Stimulated activated CD8-positive, alpha-beta memory T cell treated with anti-CD3 and anti-CD28 coated beads, Interleukin-4, amount 100 ng/mL, for 4 hours (primary cell): ENCODE measurements around the gene BDKRB1.
"Not testable (repeated sequence)": the region's sequence is repeated elsewhere in the genome, so short reads cannot be mapped to it uniquely, and the experiment has no call there.

ENCODE experiments used
- DNase-seq, 2 donors: peaks; one replicate each; pipeline ENCODE4 v3.0.0-alpha.2; 2020; ENCODE audit warnings: low read depth in 2 of 2, low spot score in 1 of 2

The BDKRB1 gene

DNA sequence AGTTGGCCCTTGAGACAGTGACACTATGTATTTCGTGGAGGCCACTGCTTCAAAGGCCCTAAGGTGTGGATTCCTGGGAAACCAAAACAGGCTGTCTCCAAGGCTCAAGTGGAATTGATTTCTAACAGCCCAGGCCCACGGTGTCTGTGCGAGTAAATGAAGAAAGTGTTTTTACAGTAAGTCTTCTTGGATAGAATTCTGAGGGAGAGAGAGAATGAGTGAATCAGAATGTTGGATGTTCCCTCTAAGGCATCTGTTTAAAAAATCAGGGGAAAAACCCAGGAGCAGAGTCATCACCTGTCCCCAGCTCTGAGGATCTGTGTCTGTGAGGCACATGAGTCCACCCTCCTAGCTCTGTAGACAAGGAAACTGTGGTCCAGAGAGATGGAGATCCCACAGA is 22.3 kb upstream of the BDKRB1 start:
- no peak for DNase-seq

DNA sequence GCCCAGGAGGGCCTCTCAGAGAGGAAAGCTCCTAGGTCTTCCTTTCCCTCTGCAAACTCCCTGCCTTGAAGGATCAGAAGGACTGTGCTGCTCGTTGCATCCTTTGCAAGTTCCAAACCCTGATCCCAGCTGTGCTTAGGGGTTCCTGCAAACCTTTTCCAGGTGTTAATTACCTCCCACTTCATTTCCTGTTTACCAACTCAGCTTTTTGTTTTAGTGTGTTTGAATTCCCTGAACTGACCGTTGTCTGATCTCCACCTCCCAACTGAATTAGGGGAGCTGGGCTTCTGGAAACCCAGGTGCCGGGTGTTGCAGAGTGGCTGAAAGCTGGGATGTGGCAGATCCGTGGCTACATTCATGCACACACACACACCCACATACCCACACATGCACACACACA is 20.6 kb upstream of the BDKRB1 start:
- no peak for DNase-seq

DNA sequence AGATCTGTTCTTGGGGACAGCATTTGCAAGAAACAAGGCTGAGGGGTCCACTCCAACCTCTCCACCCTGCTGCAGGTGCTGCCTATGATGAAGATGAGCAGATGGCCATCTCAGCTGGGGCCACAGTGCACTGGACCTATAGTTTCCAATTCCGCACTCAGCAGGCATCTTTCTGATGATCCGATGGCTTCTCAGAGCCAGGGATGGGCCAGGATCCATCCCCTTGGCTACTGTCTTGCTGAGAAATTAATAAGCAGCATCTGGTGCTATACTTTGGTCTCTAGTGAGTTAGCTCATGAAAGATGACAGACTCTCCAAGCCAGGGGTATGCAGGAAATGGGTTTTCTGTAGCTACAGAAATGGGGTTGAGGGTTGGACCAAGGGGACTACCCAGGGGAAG is 18.4 kb upstream of the BDKRB1 start:
- no peak for DNase-seq

DNA sequence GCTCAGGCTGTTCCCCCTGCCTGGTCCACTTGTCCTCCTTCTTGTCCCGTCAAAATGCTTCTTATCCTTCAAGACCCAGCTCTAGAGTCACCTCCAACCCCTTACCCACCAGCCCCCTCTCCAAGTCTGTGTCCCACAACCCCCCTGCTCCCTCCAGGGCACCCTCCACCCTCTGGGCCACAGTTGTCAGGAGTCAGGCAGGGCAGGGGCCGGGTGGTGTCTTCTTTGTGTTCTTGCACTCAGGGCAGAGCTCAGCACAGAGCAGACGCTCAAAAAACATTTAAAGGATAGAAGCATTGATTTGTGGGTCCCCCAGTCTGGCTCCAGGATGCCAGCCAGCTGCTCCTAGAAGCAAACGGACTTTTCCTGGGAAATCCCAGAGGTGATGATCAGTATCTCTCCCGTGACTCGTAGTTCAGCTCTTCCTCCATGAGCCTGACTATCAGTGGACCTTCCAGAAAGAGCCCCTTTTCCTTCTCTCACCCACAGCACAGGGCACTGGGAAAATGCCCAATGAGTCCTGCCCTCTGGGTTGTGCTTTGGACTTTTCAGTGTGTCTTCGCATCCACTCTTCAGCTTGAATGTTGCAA is 17.2 kb upstream of the BDKRB1 start:
- DNase-seq = no peak

DNA sequence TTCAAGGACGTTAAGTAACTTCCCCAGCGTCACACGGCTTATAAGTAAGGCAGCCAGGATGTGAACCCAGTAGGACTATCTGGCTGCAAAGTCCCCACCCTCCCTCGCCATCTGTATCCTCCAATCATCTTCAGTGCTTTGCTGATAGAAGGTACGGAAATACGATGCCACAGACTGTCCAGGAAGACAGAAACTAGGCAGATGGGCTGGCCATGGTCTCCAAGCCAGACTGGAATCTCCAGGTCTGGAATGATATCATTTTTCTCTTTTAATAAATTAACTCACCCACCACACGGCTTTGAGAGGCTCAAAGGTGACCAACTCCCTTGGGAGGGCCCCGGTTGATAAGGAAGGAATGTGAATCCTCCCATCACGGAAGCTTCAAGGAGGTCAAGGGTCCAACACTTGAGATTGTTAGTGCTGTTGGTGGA is 16.3 kb upstream of the BDKRB1 start:
- DNase-seq = no peak

DNA sequence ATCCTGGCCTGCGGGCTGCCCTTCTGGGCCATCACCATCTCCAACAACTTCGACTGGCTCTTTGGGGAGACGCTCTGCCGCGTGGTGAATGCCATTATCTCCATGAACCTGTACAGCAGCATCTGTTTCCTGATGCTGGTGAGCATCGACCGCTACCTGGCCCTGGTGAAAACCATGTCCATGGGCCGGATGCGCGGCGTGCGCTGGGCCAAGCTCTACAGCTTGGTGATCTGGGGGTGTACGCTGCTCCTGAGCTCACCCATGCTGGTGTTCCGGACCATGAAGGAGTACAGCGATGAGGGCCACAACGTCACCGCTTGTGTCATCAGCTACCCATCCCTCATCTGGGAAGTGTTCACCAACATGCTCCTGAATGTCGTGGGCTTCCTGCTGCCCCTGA is 15.4 kb upstream of the BDKRB1 start:
- no peak for DNase-seq

DNA sequence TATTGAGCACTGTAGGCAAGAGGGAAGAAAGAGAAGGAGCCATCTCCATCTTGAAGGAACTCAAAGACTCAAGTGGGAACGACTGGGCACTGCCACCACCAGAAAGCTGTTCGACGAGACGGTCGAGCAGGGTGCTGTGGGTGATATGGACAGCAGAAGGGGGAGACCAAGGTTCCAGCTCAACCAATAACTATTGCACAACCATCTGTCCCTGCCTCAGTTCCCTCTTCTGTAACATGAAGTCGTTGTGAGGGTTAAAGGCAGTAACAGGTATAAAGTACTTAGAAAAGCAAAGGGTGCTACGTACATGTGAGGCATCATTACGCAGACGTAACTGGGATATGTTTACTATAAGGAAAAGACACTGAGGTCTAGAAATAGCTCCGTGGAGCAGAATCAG is 13.9 kb upstream of the BDKRB1 start:
- no peak for DNase-seq

DNA sequence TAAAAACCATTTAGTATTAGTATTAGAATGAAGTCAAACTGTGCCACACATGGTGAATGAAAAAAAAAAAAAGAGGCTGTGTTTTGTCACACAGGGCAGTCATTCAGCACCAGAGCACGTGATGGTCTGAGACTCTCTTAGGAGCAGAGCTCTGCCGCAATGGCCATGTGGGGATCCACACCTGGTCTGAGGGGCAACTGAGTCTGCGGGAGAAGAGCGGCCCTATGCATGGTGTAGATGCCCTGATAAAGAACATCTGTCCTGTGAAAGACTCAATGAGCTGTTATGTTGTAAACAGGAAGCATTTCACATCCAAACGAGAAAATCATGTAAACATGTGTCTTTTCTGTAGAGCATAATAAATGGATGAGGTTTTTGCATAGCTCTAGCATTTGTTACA is 12.2 kb upstream of the BDKRB1 start:
- DNase-seq = no peak

DNA sequence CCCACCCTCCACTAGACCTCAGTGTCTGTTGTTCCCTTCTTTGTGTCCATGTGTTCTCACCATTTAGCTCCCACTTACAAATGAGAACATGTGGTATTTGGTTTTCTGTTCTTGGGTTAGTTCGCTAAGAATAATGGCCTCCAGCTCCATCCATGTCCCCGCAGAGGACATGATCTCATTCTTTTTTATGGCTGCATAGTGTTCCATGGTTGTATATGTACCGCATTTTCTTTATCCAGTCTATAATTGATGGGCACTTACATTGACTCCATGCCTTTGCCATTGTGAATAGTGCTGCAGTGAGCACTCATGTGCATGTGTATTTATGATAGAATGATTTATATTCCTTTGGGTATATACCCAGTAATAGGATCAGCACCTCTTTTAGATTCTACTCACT is 10.9 kb upstream of the BDKRB1 start:
- not testable (repeated sequence) for DNase-seq

DNA sequence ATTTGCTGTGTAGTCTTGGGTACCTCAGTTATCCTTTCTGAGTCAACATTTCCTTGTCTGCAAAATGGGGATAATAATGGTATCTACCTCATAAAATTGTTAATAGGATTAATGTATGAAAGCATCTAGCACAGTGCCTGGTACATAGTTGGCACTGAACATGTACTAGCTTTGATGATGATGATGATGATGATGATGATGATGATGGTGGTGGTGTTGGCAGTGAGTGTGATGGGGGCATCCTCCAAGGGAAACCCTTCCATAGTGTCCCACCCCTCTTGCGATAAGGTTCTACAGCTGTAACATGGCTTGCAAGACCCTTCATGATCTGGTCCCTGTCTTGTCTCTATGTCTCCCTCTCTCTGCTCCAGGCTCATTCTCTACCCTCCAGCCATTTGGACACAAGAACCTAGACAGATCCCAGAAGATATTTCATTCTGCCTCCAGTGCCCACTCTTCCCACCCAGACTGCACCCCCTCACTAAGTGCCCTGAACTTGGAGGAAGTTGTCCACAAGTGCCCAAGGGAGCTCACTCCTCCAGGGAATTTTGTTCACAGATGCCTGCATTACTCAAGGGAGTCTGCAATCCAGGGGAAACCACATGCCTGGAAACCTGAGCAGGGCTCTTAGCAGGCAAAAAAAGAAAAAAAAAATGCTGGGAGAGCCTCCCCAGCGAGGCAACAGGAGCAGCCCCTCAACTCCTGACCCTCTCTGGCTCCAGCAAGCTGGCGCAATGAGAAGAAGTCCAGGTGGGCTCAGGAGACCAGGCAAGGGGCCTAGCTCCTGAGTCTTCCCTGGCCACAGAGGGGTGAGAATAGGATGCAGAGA is 10.1 kb upstream of the BDKRB1 start:
- DNase-seq = no peak

DNA sequence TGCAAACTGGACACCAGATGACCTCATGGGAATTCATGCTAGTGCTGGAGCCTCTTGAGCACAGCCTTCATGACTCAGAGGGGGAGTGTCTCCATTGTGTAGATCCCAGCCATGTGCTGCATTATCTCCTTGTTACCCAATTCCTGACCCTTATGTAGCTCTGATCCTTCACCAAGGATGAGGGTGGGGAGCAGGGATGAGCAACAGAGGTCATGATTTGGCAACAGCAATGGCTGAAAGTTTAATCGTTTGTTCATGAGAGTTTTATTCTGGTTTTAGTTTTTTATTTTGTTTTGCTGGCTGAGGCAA is 9.5 kb upstream of the BDKRB1 start:
- no peak for DNase-seq

DNA sequence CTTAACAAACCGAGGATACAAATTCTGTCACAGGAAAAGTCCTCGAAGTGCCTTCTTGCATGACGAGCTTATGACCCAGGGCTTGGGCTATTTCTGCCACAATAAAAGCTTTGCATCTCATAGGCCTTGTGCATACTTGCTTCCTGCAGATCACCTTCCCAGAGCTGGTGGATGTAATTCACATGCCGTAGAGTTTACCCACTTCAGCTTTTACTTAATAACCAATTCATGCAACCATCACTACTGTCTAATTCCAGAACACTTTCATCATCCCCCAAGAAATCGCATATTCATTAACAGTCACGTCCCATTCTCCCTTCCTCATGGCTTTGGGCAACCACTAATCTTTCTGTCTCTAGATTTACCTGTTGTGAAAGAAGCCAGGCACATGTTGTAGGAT is 9.0 kb upstream of the BDKRB1 start:
- no peak for DNase-seq

DNA sequence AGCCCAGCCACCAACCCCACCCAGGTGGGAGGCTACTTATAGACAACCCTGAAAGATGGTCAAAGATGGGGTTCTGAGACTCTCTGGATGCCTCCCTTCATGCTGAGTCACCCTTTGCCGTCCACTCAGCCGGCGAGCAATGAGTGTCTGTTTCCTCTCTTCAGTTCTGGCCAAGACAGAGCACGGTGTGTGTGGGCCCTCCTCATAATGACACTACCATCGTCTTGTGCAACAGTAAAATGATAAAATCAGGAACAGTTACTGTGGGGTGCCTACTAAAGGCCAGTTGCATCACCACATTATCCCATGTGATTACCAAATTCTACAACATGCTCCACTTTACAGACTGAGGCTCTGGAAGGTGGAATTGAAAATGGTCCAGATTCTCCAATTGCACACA is 7.0 kb upstream of the BDKRB1 start:
- no peak for DNase-seq

DNA sequence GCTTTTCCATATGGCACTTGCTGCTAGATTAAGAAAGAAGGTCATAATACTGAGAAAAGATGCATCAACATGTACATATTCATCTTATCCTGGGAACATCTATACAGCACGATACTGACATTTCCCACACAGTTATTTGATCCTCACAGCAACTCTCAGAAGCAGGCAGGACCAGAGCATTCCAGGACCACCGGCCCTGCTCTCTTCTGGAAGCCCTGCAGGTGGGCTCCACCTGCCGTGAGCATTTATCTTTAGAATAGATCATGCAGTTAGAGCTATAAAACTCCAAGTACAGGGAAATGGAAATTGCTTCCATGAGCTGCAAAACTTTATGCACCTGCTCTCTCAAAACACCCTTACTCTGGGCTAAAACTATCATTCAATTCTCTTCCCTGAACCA is 5.5 kb upstream of the BDKRB1 start:
- no peak for DNase-seq

DNA sequence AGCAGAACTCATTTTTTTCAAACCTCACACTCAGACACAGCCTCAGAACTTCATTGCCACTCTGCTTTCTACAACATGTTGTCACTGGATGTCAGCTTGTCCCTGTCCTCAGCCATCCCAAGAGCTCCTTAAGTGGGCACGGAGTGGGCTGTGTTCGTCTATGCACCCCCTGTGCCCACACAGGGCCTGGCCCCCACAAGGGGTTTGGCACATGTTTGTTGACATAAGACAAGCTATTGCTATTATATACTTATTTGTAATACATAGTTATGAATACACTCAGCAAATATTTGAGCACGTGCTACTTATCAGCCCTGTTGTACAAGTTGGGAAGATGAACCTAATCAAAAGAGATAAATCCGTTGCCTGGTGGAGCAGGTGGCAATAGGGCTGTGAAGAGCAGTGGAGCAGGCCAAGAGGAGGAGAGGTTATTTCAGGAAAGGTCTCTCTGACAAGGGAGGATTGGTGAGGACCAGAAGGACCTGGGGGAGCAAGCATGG is 4.3 kb upstream of the BDKRB1 start:
- DNase-seq = no peak

DNA sequence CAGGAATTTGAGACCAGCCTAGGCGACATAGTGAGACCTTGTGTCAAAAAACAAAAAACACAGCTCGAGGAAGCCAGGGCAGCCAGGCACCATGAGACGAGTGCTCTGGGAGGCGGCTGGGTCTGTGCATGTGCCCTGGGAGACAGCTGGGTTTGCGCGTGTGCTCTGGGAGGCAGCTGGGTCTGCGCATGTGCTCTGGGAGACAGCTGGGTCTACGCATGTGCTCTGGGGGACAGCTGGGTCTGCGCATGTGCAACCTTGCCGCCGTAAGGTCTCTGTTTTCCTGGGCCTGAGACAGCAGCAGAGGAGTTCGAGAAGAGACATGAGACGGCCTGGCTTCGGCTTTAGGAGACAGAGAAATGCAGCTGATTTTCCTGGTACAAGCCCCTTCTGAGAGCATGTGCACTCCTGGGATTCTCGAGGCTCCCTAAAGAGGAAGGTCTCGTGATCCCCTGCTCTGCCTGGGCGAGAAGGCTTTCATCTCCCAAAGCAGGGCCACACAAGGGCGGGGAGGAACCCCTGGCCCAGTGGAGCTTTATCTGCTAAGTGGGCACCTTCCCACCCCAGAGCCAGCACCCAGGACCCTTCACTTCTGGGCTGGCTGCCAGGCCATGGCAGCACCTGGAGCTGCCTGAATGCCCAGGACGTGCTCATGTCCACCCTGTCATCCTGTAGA is 3.5 kb upstream of the BDKRB1 start:
- no peak for DNase-seq

DNA sequence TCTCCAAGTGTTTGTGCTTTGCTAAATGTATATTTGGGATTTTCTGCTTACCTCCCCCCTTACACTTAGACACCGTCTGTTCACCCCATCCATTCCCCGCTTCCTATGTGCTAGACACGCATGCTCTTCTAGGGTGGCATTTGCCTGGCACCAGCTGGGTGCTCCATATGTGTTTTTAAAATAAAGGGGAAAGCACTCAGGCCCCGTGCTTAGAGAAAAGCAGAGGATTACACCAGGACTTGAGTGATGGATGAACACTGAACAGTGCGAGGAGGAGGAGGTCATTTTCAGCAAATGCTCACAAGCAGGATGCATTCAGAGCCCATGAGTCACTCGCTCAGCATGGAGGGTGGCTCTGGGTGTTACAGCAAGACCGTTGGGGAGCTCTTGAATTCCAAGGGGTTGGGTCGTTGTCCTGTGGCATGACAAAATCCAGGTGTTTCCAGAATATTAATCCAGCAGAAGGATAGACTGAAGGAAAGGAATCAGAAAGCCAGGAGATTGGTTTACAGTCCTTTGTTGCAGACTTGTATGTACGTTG is 2.9 kb upstream of the BDKRB1 start:
- no peak for DNase-seq

DNA sequence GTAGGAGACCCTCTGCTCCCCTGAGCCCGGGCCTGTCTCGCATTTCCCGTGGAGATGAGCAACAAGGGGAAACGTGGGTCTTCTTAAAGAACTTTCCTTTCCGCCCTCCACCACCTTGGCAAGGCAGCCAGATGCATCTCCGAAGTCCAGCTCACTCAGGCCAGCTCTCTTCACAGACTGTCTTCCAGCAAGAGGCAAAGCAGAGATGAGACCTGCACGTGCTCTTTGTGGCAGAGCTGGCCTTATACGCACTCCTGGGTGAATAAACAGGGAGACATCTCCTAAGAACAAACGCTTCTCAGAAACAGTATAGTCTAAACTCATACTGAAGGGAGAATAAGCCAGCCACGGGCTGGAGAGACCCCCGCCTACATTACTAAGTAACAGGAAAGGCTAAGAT is 1.3 kb upstream of the BDKRB1 start:
- DNase-seq = no peak

DNA sequence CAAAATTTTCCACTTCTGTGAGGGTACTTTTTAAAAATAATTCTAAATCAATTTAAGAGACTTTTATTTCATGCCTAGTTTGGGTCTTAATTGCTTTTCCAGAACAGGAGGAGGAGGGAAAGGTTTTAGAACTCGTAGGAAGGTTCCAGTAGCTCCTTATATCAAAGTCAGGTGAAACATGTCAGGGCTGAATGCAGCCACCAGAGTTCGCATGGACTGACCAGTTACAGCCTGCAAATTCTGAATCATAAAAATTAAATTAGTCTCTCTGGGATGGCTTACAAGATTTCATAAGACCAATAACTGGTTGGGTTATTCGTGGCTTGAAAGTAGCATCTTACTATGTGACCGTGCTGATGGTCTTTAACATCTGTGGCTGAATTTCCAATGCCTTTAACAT is 397 bp downstream of the BDKRB1 start:
- DNase-seq = no peak

DNA sequence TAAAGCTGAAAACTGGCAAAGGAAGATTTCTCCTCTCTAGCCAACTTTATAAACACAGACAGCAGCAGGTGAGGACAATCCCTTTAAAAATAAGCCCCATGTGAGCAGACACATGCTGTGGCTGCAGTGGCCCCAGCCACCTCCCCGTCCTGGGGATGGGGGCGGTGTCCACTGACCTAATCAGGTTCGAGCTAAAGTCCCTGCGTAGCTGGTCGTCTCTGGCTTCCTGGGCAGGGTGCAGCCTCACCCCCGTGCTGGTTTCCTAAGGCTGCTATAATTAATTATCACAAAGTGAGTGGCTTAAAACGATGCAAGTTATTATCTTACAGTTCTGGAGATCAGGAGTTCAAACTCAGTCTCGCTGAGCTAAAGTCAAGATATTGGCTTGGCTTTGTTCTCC is 1.0 kb downstream of the BDKRB1 start:
- no peak for DNase-seq

DNA sequence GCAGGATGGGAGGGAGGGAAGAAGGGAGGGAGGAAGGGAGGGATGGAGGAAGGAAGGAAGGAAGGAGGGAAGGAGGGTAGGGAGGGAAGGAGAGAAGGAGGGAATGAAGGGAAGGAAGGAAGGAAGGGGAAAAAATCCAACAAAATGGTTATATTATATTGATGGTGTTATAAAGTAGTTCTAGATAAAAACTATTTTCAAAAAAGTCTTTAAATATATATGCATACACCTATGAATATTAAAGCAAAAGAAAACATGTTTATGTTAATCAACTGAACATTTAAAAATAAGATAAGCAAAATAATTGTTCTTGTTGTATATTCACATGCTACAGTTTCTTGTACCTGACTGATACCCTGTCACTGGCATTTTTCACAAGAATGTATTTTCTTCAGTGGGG is 1.9 kb downstream of the BDKRB1 start:
- no peak for DNase-seq

DNA sequence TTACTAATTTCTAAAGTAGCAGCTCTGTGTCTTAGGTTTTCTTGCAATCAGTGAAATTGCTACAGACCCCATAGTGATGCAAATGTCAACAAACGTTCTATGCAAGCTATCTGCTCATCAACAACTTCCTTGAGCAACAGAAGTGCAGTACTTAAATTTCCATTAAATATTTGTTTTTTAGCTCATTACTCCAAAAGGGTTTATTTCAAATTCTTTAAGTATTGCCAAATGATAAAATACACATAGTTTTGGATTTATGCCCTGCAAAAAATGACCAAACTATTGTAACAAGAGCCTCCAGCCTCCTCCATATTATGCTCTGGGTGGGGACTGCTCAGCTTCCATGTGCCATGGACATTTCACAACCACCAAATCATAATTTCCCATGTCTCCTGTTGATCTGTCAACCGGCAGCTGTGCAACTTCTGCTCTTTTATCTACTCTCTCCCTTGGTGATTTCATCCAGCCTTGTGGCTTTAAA is 4.4 kb downstream of the BDKRB1 start:
- DNase-seq = no peak
